GM19043 (cell line): ENCODE data around the gene CDYL2.

Experiments used
- ATAC-seq: cut with Tn5 transposase; IDR thresholded peaks from one replicate; pipeline ENCODE4 v1.9.1; 2021; ENCODE audit warnings: low read depth; ENCODE audit not compliant: unreplicated experiment

CDYL2 gene

GRCh38 chr16:80564394-80564793 is 240.0 kb downstream of the CDYL2 start:
- no peak for ATAC-seq

GRCh38 chr16:80563066-80563465 is 241.3 kb downstream of the CDYL2 start:
- no peak for ATAC-seq

DNA sequence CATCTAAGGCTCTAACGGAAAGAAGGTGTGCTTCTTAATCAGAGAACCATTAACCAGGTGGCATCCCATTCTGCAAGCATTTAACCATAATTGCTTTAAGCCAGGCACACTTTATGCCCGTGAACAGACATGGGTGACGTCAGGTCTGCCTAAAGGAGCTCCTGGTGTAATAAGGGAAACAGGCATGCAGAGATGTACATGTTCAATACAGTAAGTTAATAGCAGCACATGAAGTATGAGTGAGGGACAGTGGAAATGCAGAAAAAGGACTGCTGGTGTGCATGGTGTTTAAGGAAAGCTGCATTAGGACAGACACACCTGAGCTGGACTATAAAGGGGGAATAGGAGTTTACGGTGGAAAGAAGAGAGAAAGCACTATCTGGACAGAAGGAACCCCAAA is 245.0 kb downstream of the CDYL2 start:
- ATAC-seq = no peak

DNA sequence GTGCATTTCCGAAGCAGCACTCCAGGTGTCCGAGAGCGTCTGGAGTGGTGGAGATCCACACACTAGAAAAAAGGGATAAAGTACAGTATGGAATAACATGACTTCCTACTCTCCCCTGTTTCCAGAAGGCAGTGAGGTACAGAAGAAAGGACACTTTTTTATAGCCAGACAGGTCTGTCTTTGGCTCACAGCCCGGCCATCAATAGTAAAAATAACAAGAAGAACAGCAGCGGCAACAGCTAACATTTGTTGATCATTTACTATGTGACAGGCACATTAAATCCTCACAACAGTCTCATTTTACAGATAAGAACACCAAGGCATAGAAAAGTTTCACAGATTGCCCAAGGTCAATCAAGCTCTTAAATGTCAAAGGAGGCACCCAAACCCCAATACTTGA is 247.4 kb downstream of the CDYL2 start:
- no peak for ATAC-seq

- no peak for ATAC-seq
These were observed 247.9 kb downstream of the CDYL2 start for GRCh38 chr16:80556481-80556880.

DNA sequence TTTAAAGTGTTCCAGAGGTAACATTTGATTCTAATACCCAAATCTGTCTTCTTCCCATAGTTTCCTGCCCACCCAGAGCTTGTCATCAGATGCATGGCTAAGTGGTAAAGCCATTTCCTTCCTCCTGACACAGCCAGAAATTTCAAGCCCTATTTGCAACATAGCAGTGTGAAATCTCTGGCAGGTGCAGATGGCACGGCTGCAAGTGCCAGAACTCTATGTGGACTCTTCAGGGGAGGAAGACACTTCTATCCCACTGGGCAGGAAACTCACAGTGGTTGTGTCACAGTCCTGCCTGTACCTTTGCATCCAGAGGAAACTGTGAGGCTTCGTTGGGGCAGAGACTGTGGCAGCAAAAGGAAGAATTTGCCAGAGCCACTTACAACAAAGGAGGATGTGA is 250.4 kb downstream of the CDYL2 start:
- ATAC-seq = no peak

DNA sequence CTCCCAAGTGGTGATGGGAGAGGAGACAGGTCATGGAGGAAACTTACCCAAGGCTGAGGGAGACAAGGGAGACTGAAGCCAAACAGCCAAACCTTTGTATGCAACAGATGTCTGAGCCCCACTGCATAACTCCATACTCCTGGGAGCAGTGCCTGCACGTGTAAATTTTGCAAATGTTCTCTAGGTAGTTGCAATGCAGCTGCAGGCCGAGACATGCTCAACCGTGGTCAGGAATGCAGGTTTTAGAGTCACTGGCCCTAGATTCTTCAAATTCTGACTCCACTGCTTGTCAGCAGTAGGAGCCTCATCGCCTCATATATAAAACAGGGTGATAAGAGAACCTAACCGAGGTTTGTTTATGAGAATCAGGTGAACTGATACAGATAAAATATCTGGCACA is 252.1 kb downstream of the CDYL2 start:
- no peak for ATAC-seq
